A673 (cell line): Measurements from ENCODE around the gene NLRC5. TPM values are rescaled to one million over a fixed set of nuclear protein-coding genes. Genes with fewer than 3 reads are reported as not detected.

Experiments used
- BruUV-seq: library from RNA; stranded (reverse); fragments of 400-500 nt; replicated peaks from 2 replicates; lab custom pipeline; 2021; lab: Mats Ljungman, UMichigan
- CTCF ChIA-PET: fragments of 300-600 bp; sonication (Branson Sonifier 250); formaldehyde crosslinking; loops from one replicate; lab custom pipeline; 2022; ENCODE audit warnings: antibody characterized with exemption; lab: Charles Lee
- POLR2A ChIA-PET: fragments of 300-600 bp; sonication (Branson Sonifier 250); formaldehyde crosslinking; loops from one replicate; lab custom pipeline; 2022; ENCODE audit warnings: antibody characterized with exemption; ENCODE audit not compliant: low non-redundant PET; lab: Charles Lee
- DNase-seq: peaks from one replicate; pipeline ENCODE4 v3.0.0-alpha.2; 2015; ENCODE audit warnings: low spot score
- H3K27ac ChIP-seq: fragments of 200-600 bp; sonication (generic); 2 replicates; pipeline ENCODE4 v1.5.1; 2016; ENCODE audit warnings: mixed run types, low read depth, mild to moderate bottlenecking, mixed read lengths, antibody characterized with exemption, low read length; ENCODE audit not compliant: poor library complexity, severe bottlenecking
- H3K27me3 ChIP-seq: fragments of 200-600 bp; sonication (generic); replicated peaks from 2 replicates; pipeline ENCODE4 v1.6.1; 2017; ENCODE audit warnings: mixed run types, low read depth, mild to moderate bottlenecking, mixed read lengths, antibody characterized with exemption, low read length; ENCODE audit not compliant: insufficient read depth, poor library complexity
- H3K36me3 ChIP-seq: fragments of 200-600 bp; sonication (generic); 2 replicates; pipeline ENCODE4 v1.6.1; 2016; ENCODE audit warnings: mixed run types, mild to moderate bottlenecking, mixed read lengths, antibody characterized with exemption, low read length; ENCODE audit not compliant: insufficient read depth, poor library complexity, severe bottlenecking
- H3K4me1 ChIP-seq: fragments of 200-600 bp; sonication (generic); 2 replicates; pipeline ENCODE4 v1.6.1; 2017; ENCODE audit warnings: mixed run types, mild to moderate bottlenecking, mixed read lengths, antibody characterized with exemption, low read length; ENCODE audit not compliant: insufficient read depth, poor library complexity, severe bottlenecking
- H3K4me3 ChIP-seq: fragments of 200-600 bp; sonication (generic); 2 replicates; pipeline ENCODE4 v1.5.1; 2016; ENCODE audit warnings: low read depth, mixed run types, mild to moderate bottlenecking, mixed read lengths, low read length; ENCODE audit not compliant: poor library complexity, severe bottlenecking
- H3K9me3 ChIP-seq: fragments of 200-600 bp; sonication (generic); 2 replicates; pipeline ENCODE4 v1.6.1; 2016; ENCODE audit warnings: mixed run types, low read depth, mild to moderate bottlenecking, mixed read lengths, antibody characterized with exemption, low read length; ENCODE audit not compliant: poor library complexity, severe bottlenecking
- EZH2 ChIP-seq: fragments of 200-600 bp; sonication (generic); IDR thresholded peaks from 2 replicates; pipeline ENCODE4 v1.6.1; 2017; ENCODE audit warnings: borderline replicate concordance, low read depth, mild to moderate bottlenecking, mixed read lengths, antibody characterized with exemption, low read length; ENCODE audit not compliant: poor library complexity, severe bottlenecking
- intact Hi-C: fragments of 100-400 bp; cut with micrococcal nuclease; formaldehyde crosslinking; loops from one replicate; pipeline ENCODE4 v1.10.0; 2022; ENCODE audit not compliant: unreplicated experiment
- total RNA-seq: library from RNA; stranded (reverse); gene quantifications from 2 replicates; pipeline ENCODE4 v1.2.3, GENCODE V29; 2021
- TF ChIP-seq, protein P1 (sequence below): fragments of 300-800, 200-600 bp; sonication (generic); conservative IDR thresholded peaks from 2 replicates; pipeline ENCODE4 v1.5.1; 2017; ENCODE audit warnings: low read depth, mild to moderate bottlenecking, antibody characterized with exemption, low read length, moderate library complexity, mixed read lengths

NLRC5 gene
- total RNA-seq, 1 experiment from 2014 or later = 13.1 TPM

DNA sequence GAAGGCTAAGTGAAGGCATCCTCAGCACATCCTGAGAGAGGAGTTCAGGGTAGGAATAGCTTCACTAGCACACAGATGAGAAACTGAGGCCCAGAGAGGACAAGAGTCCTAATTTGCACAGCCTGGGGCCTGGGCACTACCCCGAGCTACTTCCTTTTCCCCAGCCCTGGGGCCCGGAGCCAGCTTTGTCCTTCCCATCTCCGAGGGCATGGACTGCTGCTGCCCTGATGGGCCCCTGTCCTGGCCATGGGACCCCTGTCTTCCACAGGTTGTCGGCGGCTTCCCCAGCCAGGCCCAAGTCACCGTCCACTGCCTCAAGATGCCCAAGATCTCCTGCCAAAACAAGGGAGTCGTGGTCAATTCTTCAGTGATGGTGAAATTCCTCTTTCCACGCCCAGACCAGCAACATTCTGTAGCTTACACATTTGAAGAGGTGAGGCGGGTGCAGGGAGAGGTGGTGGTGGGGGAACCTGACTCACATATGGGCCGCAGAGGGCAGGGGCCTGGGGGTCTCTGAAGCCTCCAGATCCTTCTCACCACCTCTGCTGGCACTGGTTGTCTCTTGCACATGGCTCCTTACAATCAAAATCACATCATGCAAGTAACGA lies 11.4 kb upstream of the NLRC5 start:
- Histone ChIP-seq H3K4me3 (no peak overlapping the region), H3K4me1 (peaks cover 4% of the 10 kb centered on the region), H3K9me3 (no peaks in the 10 kb centered on the region), H3K27me3 (no peaks in the 10 kb centered on the region), H3K36me3 (no peaks in the 10 kb centered on the region), H3K27ac (no peak overlapping the region)
- no TSS peak for BruUV-seq
- CTCF ChIA-PET = no interaction called here
- DNase-seq = no peak
- TF ChIP-seq, protein P1, sequence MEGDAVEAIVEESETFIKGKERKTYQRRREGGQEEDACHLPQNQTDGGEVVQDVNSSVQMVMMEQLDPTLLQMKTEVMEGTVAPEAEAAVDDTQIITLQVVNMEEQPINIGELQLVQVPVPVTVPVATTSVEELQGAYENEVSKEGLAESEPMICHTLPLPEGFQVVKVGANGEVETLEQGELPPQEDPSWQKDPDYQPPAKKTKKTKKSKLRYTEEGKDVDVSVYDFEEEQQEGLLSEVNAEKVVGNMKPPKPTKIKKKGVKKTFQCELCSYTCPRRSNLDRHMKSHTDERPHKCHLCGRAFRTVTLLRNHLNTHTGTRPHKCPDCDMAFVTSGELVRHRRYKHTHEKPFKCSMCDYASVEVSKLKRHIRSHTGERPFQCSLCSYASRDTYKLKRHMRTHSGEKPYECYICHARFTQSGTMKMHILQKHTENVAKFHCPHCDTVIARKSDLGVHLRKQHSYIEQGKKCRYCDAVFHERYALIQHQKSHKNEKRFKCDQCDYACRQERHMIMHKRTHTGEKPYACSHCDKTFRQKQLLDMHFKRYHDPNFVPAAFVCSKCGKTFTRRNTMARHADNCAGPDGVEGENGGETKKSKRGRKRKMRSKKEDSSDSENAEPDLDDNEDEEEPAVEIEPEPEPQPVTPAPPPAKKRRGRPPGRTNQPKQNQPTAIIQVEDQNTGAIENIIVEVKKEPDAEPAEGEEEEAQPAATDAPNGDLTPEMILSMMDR = no peak
- POLR2A ChIA-PET = no interaction called here
- intact Hi-C loops = no loop called here

DNA sequence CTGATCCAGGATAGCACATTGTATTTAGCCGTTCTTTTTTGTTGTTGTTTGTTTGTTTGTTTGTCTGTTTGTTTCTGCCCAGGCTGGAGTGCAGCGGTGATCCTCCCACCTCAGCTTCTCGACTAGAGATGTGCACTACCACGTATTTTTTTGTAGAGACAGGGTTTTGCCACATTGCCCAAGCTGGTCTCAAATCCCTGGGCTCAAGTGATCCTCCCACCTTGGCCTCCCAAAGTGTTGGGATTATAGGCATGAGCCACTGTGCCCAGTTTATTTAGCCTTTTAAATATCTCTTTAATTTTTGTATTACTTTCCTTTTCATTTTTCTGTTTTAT lies 9.2 kb upstream of the NLRC5 start:
- POLR2A ChIA-PET = no interaction called here
- no peak for DNase-seq
- intact Hi-C loops = no loop called here
- Histone ChIP-seq H3K36me3 (no peaks in the 10 kb centered on the region), H3K27me3 (no peaks in the 10 kb centered on the region), H3K4me1 (peaks cover 6% of the 10 kb centered on the region), H3K9me3 (no peaks in the 10 kb centered on the region), H3K27ac (no peak overlapping the region), H3K4me3 (no peak overlapping the region)
- CTCF ChIA-PET = no interaction called here
- BruUV-seq = no TSS peak
- TF ChIP-seq EZH2 = no peak
- TF ChIP-seq, protein P1 = no peak

DNA sequence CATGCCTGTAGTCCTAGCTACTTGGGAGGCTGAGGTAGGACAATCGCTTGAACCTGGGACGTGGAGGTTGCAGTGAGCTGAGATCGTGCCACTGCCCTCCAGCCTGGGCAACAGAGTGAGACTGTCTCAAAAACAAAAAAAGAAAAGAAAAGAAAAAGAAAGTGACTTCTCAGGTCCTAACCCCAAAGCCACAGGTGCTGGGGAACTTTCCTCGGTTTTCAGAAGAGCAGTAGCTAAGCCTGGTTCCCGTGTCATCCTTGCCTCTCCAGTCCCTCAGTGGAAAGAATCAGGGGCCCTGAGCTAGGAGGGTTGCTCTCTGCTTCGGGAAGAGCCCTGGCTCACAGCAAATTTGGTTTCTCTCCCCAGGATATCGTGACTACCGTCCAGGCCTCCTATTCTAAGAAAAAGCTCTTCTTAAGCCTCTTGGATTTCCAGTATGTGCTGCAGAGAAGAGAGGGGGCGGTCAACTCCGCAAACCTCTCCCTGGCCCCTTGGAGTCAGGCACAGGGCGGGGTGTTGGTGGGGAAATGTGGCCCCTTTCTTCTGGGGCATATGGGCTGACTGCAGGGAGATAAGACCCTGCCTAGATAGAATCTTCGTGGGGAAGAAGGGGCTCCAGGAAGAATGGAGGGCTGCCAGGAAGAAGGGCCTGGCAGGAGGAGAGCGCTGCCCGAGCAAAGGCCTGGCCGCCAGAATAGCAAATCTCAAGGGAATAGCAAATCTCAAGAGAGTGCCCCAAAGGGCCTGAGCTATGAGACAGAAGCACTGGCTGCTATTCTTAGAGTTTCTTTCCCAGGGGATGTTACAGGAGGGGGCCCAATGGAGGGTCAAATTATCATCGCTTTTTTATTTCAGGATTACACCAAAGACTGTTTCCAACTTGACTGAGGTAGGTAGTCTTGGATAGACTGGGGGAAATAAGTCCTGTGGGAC lies 8.3 kb upstream of the NLRC5 start:
- no peaks in the 10 kb centered on the region for H3K9me3 ChIP-seq
- H3K4me3 ChIP-seq = no peak overlapping the region
- BruUV-seq = no TSS peak
- peaks cover 15% of the 10 kb centered on the region for H3K4me1 ChIP-seq
- intact Hi-C loops = no loop called here
- no peaks in the 10 kb centered on the region for H3K27me3 ChIP-seq
- no peak overlapping the region for H3K27ac ChIP-seq
- ChIA-PET CTCF (no interaction called here), POLR2A (no interaction called here)
- no peaks in the 10 kb centered on the region for H3K36me3 ChIP-seq
- no peak for DNase-seq
- TF ChIP-seq, protein P1 = no peak
- TF ChIP-seq EZH2 = no peak
